HG03575 (cell line): ENCODE data around the gene PROP1.
"Not testable (repeated sequence)": the region's sequence is repeated elsewhere in the genome, so short reads cannot be mapped to it uniquely, and the experiment has no call there.

ENCODE experiments used
- ATAC-seq: cut with Tn5 transposase; IDR thresholded peaks from one replicate; pipeline ENCODE4 v1.9.1; 2021; ENCODE audit not compliant: unreplicated experiment, insufficient number of reproducible peaks, low FRiP score; ENCODE audit errors: extremely low read depth

PROP1 gene

DNA sequence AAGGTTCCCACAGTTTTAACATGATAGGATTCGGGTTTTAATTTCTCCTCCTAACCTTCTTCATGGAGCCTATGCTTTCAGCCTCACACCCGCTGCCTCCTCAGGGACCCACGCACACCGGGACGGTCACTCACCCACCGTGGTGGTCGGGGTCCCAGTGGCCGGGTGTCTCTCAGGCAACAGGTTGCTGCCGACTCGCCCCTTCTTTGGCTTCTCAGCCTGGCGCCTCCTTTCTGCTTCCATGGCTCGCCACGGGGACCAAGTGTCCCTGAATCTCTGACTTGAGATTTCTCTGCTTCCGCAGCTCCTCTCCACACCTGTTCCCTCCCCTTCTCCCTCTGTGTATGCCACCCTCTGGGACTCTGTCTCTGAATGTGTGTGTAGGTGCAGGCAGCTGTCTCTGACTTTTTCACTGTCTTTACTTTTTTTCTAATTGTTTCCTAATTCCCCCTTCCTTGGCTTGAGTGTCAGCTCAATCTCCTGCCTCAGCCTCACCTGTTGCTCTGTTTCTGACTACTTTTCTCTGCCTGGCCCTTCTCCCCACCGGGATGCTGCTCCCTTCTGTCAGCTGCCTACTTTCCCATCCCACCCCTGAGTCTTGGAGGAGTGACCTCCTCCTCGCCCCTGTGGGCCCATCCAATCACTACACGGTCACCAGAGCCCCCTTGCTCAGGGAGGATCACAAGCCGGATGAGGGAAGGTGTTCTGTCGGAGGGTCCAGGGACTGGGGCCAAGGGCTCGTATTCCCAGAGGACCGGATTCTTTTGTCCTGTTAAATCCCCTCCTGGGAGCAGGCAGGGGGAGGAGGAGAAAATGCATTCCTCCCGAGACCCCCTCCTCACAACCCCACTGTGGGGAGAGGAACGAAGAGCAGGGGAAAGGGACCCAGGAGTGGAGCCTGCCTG, at the start of gene PROP1:
TSS of gene PROP1 (minus strand) at position 552 of the 905 bp plus-strand sequence. CDS start at position 243, 309 bp downstream.
- no peak for ATAC-seq

DNA sequence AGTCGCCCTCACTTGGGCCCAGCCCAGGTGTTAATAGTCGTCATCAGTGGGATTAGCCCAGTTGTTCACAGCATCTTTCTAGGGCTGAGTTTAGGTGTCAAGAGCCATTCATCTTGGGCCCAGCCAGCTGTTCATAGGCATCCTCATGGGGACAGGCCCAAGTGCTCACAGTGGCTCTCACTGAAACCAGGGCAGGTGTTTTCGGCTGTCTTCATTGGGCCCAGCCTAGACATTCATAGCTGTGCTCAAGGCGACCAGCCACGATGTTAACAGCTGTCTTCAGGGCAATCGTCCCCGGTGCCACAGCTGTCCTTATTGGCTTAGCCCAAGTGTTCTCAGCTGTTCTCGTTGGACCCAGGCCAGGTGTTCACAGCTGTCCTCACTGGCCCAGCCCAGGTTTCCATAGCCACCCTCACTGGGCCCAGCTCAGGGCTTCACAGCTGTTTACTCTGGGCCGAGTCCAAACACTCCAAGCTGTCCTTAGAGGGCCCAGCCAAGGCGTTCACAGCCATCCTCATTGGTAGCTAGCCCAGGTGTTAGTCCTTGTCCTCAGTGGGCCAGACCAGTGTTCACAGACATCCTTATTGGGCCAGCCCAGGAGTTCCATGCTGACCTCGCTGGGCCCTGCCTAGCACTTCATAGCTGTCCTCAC, 23.5 kb upstream of the PROP1 start:
- not testable (repeated sequence) for ATAC-seq

DNA sequence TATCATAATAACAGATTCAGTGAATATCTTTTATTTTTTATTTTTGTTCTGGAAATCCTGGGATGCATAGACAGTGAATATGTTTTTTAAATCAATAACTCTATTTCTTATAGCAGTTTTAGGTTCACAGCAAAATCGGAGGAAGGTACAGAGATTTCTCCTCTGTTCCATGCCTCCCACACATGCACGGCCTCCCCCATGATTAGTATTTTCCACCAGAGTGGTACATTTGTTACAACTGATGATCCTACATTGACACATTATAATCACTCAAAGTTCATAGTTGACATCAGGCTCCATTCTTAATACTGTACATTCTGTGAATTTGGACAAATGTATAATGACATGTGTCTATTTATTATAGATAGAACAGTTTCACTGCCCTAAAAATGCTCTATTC, 16.7 kb upstream of the PROP1 start:
- ATAC-seq, result not testable (repeated sequence)

DNA sequence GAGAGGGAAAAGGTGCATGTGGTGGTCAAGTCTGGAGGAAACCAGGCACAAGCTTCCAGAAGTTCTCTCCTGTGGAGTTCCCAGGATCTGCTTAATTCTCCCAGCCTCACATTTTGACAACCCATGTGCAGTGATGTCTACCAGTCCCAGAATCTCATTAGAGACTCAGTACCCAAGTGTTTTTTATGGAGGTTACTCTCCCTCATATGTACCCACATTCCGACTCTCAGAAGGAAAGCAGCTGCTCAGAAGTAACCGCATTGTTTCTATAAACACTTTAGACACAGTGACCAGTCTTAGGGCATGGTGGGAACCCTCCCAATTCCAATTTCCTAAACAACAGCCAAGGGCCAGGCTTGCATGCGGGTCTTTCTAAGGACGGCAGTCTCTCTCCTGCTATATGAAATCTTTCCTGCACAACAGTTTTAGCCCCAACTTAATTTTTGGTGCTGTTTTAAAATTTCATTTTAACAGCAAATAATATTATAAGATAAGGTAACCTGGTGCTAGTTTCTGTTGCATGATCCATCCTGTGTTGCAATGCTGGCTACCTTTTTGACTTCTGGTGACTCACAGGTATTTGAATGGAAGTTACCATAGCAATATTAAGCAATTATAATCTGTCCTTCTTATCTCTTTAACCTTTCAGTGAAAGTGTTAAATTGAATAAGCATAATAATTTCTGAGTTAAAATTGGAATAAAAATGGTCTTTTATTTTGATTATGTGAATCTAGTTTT, 15.9 kb upstream of the PROP1 start:
- not testable (repeated sequence) for ATAC-seq

DNA sequence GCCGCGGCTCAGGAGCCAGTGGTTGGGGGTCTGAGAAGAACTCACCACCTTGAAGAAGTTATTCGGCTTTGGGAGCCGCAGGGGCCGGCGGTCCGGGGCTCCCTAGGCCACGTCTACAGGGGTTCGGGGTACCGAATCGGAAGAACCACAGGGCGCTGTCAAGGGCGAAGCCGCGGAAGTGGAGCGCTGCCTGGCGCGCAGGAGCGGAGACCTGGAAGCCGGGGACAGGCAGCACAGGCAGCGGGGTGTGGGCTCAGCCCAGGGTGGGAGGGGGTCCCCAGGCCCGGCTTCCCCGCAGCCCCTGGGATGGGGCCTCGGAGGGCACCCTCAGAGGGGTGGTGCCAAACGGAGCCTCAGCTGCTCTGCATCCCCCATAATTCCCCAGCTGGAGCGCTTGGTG, 11.2 kb upstream of the PROP1 start:
- not testable (repeated sequence) for ATAC-seq

DNA sequence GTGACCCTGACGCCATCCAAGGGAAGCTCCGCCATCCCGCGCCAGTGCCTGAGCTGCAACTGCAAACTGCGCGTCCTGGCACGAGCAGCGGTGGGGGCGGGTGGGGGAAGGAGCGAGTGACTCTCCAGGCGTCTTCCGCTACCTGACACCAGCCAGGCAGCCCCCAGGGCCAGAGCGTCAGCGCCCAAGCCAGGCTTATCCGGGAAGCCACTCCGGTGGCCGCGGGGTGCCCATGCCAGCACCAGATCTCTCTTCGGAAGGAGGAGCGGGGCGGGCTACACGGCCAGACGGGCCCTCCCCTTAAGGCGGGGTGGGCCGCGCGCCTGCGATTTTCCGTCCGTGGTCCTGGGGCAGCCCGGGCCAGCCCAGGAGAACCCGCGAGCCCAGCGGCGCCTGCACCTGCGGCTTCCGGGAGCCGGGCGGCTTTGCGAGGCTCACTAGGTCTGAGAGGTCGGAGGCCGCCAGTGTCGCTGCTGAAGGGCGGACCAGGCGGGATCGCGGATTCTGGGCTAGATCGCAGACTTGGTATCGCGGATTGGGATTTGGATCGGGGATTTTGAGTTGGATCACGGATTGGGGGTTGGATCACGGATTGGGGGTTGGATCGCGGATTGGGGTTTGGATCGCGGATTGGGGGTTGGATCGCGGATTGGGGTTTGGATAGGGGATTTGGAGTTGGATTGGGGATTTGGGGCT, 10.6 kb upstream of the PROP1 start:
- ATAC-seq, result not testable (repeated sequence)

DNA sequence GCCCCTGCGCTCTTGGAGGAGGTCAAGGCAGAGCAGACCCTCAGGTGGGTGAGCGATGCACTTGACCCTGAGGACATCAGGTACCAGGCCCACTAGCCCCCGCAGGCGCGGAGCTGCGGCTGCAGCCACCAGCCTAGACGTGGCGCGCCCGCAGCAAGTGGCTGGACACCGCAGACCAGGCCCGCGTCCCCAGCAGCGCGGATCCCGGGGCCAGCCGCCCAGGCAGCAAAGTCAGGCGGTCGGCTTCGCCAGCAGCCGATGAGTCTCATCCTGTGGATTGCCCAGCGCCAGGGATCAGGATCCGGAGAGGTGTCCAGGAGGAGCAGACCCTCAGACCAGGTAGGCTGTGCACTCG, 10.1 kb upstream of the PROP1 start:
- not testable (repeated sequence) for ATAC-seq

DNA sequence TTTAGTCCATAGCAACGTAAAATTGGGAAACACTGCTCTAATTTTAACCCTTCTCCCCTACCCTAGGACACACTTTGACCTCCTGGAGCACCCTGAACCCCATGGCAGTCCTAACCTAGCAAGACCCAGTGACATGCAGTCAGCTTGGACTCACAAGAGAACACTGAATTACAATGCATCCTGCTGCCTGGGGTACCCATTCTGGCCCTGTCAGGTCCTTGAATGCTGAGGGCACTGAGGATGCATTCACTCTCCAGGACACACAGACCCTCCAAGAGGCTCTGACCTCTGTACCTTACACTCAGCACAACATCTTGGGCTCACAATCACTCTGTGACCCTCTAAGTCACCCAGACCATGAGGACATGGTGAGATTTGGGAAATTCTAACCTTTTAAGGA, 1.8 kb upstream of the PROP1 start:
- ATAC-seq, result no peak

DNA sequence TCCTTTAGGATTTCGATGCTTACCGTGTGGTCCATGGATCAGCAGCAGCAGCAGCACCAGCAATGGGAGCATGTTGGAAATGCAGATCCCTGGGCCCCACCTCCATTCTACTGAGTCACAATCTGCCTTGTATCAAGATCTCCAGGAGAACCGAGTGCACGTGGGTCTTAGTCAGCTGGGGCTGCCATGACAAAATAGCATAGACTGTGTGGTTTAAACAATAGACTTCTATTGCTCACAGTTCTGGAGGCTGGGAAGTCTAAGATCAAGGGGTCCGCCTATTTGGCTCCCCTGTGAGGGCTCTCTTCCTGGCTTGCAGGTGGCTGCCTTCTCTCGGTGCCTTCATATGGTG, 1.3 kb upstream of the PROP1 start:
- no peak for ATAC-seq

DNA sequence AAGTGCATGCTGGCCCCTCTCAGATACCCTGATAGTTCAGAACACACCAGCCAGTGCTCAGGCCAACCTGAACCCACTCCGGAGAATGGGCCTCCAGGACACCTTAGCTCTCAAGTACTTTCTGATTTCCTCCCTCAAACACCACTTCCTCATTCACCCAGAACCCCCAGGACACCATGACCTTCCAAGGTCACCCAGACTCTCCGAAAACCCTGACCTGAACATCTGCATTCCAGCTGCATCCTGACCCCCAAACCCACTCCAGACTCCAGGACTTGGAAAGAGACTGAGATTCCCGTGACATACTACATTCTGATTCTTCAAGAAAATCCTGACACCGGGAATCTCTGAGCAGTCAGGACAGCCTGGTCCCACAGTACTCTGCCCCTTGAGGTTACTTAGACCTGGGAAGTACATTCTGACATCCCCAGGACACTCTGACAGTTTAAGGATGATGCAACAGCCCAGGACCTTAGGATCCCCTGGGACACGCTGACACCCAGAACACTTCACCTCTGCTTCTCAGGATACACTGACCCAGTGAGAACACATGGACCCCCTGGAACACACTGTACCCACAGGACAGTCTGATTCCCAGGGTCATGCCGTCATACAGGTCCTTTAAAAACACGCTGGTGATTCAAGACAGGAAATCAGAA, 747 bp upstream of the PROP1 start:
- ATAC-seq, result no peak

DNA sequence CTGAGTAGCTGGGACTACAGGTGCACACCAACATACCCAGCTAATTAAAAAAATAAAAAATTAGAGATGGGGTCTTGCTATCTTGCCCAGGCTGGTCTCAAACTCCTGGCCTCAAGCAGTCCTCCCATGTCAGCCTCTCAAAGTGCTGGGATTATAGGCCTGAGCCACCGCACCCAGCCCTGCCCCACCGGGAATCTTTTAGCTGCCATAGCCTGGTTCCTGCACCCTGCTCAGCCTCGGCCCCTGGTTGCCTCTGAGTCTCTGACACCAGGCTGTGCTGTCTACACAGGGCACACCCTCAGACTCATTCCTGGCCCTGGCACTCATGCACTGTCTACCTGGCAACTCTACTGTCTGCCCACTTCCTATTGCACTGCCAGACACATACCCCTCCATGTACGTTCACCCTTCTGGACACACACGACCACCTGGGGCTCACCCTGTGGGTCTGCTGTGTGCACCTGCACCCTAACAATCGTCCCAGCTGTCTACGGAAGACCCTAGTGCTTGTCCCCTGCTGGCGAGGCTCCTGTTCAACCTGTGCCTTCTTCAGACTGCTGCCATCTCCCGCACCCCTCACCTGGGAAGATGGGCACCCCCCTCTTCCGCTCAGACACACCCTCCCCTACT, 1.4 kb downstream of the PROP1 start:
- no peak for ATAC-seq

DNA sequence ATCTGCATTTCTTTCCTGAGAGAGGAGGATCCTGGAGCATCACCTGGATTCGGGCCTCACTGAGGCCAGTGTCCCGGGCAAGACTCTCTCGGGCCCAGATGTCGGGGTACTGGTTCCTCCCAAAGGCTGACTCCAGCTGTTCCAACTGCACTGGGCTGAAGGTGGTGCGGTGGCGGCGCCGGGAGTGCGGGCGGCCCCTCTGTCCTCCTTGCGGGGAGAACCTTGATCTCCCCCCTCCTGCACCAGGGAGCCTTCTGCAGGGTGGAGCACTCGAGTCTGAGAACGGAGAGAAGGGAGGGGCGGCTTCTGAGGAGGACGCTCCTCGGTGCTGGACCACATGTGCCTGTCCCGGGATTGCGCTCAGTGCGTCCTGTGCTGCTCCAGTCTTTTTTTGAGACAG, 2.0 kb downstream of the PROP1 start:
- ATAC-seq, result no peak

DNA sequence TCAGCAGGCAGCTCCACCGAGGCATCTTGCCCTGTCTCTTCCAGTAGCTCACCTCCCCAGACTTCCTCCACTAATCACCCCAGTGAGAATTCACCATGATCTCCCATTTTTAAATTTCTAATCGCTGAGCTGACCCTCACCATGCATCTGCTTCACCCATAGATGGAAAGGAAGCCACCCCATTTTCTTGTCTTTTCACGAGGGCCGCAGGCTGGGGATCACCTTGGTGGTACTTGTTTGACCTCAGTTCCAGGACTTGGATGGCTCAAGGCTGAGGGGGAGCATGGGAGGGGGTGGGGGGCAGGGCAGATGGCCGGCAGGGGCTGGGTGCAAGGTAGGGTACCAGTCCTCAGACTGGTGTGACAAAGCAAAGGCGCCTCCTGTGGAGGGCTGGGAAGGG, 3.6 kb downstream of the PROP1 start:
- no peak for ATAC-seq

DNA sequence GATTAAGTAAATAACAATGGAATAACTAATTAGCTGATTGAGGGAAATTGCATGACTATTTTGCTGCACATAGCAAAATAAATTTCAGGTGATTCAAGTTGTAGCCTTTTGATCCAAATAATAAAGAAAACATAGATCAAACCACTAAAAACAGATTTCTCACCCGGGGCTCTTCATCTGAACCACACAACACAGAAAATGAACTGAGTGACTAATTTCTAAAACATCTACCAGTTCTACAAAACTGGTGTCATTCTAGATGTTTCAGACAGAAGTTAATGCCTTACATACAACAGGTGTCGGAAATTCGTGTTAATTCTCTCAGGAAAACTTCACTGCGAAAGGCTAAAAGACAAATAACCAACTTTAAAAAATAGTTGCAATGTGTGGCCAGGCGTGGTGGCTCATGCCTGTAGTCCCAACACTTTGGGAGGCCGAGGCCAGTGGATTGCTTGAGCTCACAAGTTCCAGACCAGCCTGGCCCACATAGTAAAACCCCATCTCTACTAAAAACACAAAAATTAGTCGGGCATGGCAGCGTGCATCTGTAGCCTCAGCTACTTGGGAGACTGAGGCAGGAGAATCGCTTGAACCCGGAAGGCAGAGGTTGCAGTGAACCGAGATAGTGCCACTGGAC, 6.9 kb downstream of the PROP1 start:
- no peak for ATAC-seq

DNA sequence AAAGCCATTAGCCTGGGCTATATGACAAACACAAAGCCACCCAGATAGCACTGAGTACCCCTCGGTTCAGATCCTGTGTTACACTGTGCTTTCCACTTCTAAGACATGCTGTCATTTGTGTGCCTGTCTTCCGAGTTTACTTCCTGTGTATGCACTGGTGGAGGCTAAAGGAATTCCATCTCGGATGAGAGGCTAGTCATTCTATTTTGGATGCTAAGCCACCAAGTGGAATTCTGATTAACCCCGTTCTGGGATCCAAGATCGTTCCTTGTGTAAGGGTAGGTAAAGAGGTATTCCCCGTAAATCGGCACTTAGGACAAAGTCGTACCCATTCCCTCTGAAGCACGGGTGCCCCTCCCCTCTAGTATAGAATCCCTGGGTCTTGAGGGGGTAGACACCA, 8.7 kb downstream of the PROP1 start:
- no peak for ATAC-seq

DNA sequence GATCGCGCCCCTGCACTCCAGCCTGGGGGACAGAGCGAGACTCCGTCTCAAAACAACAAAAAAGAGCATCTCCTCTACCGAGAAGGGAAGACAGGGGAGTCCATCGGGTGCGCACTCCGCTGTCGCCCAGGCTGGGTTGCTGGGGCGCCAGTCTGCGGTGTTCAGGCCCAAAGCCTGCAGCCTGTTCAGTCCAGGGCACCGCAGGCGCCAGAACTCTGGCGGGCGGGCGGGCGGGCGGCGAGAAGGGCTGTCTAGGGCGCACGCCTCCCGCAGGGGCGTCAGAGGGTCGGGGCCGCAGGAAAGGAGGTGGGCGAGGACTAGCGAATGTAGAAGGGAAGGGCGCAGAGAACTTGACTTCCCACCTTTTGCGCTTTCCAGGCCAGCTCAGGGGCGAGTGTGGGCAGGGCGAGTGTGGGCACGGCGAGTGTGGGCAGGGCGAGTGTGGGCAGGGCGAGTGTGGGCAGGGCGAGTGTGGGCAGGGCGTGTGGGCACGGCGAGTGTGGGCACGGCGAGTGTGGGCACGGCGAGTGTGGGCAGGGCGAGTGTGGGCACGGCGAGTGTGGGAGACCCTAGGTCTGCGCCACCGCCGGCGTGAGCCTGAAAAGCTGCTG, 10.5 kb downstream of the PROP1 start:
- ATAC-seq, result no peak

DNA sequence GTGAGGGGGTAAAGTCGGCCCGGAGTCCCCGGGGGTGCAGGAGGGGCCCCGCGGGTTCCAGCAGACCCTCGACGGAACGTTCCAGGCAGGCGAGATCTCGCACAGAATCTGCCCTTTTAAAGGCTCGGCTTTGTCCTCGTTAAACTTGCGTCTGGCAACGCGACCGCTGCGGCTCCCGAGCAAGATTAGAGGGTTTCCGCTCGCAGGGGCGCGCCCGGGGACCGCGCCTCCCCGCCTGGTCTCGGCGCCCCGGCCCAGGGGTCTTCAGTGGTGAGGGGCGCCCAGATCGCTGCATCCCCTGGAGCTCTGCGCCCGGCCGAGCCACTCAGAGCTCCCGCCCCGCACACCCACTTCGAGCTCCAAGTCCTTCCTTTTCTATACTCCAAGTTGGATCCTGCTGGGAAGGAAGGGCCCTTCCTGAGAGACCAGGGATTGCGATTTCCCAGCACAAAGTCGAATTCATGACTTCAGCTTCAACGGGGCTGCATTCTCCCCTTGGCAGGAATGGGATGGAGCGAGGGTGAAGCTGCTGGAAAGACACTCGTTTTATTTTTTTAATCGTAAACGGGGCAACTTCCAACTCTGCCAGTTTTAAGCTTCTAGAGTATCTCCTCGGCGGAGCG, 11.3 kb downstream of the PROP1 start:
- ATAC-seq, result no peak
